ENCODE results near the gene MPND.
A peak's percentile ranks its signal among the peaks of the same experiment; 100 is the strongest.

Gene MPND

DNA sequence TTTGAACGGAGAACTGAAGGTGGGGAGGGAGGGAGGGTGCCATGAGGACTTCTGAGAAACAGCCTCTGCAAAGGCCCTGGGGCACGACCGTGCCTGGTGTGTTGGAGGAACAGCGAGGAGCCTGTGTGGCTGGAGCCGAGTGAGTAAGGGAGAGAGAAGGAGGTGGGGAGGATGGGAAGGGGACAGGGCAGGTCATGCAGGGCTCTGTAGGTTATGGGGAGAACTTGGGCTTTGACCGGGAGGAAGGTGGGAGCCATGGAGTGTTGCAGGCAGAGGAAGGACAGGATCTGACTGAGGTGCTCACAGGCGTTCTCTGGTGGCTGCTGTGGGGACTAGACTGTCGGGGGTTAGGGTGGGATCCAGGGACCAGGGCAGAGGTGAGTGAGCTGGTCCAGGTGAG, 6.7 kb downstream of the MPND start:
- DNase-seq: no peak

DNA sequence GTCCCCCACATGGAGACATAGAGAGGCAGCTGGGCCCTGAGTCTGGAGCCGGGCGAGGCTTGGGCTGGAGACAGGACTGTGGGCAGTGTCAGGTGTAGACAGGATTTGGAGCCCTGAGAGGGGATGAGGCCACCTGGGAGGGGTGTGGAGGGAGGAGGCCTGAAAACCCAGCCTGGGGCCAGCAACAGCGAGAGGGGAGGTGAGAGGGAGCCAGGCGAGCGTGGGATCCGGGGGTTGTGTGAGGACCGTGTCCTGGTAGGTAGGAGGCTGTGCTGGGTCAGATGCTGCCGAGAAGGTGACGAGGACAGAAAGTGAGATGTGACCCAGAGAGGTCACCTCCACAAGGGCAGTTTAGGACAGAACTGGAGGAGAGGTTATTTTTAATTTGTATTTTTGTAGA, 7.4 kb downstream of the MPND start:
- DNase-seq: no peak

DNA sequence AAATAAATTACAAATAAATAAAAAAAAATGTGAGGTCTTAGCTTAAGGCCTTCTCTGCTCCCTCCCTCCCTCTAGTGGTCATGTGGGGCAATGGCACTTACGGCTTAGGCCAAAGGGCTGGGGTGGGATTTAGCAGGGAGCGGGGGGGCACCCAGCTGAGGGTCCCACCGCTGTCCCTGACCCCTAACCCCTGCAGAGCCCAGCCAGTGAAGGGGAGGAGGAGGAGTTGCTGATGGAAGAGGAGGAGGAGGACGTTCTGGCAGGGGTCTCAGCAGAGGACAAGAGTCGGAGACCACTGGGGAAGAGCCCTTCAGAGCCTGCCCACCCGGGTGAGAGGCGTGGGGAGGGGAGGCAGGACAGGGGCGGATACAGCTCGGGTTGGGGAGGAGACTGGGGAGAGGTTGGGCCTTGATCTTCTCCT, 9.3 kb downstream of the MPND start:
- no peak for DNase-seq

DNA sequence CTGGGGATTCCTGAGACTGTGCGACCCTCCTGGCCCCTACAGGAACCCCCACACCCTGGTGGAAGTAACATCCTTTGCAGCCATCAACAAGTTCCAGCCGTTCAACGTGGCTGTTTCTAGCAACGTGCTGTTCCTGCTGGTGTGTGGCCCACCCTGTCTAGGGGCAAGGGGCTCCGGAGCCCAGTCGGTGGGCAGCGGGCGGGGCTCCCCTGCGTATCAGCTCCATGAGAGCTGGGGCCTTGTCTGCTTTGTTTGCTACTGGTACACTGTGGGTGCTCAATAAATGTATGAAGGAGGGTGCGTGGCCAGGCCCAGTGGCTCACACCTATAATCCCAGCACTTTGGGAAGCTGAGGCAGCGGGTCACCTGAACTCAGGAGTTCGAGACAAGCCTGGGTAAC, 10.9 kb downstream of the MPND start:
- DNase-seq: no peak

DNA sequence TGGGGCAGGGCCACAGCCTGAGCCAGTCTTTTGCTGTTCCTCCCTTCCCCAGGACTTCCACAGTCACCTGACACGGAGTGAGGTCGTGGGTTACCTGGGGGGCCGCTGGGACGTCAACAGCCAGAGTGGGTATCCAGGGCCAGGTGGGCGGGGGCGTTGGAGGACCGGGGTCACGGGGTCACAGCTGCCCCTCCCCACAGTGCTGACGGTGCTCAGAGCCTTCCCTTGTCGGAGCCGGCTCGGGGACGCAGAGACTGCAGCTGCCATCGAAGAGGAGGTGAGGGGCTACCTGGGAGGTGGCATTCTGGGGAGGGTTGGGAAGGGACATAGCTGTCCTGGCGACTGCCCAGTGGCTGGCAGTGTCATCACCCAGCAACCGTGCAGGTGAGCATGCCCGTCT, 11.5 kb downstream of the MPND start:
- DNase-seq: no peak

DNA sequence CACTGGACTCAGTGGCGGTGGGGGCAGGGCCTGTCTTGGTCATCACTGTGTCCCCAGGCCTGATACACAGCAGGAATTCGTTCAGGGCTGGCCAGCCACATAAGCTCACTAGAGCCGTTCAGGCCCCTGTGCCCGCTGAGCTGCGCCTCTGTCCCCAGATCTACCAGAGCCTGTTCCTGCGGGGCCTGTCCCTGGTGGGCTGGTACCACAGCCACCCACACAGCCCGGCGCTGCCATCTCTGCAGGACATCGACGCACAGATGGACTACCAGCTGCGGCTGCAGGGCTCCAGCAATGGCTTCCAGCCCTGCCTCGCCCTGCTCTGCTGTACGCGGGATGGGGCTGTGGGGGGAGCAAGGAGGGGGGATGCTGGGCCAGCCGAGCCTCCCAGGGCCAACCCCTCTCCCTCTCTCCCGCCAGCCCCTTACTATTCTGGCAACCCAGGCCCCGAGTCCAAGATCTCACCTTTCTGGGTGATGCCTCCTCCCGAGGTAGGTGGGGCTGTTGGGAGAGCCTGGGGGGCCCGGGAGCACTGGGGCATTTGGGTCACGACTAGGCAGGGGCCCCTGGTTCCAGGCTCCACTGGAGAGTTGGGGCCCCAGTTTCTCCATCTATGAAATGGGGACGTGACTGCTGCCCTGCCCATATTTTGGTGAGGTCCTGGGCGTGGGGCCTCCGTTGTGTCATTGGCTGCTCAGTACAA, 13.9 kb downstream of the MPND start:
- DNase-seq: no peak

DNA sequence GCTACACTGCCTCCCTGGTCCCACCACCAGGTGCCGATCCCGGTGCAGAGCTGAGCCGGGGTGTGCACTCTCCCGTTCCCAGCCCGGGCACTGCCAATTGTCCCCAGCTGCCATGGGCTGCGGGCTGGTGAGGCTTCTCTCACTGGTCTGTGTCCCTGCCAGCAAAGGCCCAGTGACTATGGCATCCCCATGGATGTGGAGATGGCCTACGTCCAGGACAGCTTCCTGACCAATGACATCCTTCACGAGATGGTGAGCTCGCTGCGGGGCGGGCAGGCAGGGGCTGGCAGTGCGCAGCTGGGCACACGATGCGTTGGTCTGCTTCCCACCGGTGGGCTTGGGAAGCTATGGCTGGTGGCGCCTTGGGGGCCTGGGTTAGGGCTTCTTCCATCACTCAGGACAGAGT, 14.6 kb downstream of the MPND start:
- no peak for DNase-seq

DNA sequence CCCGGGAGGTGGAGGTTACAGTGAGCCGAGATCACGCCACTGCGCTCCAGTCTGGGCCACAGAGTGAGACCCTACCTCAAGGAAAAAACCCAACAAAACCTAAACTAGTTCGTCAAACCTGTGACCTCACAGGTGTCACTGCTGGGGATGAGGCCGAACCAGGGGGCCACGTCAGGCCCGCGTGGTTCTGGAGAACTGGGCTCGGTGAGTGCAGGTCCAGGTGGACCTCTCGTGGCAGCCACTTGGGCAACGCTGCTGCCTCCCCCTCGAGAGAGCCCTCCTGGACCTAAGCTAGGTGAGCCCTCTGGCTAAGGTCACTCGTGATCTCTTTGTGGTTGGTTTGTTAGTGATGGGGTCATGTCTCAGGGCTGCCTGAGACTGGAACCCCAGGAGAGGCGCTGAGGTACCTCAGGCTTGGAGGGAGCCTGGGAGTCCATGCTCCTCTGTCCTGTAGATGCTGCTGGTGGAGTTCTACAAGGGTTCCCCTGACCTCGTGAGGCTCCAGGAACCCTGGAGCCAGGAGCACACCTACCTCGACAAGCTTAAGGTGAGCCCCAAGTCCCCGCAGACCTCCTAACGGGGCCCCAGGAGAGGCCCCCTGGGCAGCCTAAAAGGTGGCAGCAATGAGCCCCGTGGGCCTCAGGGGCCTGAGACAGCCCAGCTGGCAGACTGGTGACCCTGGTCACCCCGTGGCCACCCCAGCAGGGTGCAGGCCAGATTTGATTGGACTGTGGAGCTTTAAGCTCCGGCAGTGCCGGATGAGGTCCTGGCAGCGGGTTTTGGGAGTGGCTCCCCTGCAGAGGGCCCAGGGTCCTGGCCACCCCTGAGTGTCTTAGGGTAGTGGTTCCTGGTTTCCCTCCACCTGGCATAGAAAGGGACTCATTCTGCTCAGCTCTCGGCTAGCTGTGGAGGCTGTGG, 15.6 kb downstream of the MPND start:
- DNase-seq: no peak

DNA sequence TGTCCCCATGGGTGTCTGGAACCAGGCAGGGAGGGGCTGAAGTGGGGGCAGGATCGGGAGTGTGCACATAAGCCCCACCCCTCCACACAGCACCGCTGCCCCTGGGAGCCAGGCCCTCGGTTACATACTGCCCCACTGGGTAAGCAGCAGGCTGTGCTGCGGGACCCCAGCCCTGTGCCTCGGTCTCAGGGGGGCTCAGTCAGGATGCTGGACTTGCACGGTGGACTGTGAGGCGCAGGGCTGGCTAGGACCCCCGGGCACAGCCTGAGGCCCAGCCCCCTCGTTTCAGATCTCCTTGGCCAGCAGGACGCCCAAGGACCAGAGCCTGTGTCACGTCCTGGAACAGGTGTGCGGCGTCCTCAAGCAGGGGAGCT, 16.3 kb downstream of the MPND start:
- DNase-seq: no peak

DNA sequence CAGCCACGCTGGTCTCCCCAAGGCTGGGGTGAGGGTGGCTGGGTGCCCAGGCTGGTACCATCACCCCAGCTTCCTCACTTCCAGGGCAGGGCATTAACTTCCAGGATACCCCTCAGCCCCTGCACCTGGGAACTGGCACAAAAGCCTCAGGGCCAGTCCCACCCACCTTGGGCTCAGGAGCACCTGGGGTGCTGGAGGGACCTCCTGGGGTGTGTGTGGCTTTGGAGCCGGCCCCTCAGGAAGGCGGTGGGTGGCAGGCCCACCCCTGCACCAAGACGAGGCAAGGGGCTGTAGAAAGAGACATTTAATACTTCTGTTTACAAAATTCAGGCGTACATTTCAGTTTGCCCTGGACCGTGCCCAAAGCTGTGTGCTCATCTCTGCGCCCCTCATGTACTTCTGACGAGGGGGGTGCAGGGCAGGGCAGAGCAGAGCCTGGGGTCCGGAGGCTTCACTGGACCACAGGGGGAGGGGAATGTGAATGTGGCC, 16.8 kb downstream of the MPND start:
- no peak for DNase-seq

DNA sequence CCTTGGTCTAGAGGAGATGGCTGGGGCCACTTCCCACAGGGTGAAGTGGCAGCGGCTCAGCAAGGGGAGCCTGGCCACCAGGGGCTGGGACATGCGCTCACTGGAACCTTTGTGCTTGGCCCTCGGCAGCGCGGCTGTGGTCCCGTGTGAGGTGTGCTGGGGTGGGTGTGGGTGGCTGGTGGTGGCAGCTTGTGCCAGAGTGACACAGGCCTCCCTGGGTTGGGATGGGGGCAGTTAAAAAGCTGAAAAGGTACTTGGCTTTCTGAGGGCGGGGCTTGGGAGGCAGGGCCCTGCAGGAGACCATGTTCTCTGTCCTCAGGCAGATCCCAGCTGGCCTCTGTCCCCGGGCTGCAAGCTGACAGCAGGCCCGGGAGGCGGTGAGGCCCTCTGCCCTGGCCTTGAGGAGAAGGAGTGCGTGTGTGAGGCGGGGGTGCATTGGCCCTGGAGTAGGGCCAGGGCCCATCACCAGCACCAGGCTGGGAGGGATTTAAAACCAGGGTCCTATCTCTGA, 17.3 kb downstream of the MPND start:
- DNase-seq: no peak

DNA sequence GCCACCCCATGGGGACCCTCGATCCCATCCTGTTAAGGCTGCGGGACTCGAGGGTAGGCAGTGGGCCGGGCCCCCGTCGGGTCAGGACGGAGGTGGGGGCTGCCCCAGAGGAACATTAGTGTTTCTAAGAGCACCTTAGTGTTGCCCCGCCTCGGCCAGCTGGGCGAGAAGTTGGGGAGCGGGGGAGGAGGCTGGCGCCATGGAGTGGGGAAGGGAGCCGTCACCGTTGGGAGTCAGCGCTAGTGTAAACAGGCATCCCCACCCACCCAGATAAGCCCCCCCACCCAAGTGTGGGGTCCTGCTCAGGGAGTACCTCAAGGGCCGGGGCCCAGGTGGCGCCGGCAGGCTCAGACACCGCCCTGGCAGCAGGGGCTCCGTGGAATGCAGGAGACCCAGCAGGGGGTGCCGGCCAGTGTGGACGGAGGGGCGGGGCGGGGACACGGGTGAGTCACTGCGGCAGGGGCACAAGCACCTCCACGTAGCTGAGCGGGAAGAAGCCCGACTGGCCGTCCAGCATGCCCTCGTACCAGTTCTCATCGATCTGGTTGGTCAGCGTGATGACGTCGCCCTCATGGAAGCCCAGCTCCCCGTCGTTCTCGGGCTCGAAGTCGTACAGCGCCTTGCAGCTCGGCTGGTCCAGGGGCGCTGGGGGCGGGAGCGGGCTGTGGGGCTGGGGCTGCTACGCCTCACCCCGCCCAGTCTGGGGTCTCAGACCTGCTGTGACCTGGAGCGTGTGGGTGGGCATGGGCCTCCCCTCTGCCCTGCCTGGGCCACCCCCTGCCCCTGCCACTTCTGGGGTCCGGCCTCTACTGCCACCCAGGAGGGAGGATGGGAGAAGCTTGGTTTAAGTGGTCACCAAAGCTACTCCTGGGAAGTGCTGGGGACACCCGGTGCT, 18.0 kb downstream of the MPND start:
- no peak for DNase-seq

DNA sequence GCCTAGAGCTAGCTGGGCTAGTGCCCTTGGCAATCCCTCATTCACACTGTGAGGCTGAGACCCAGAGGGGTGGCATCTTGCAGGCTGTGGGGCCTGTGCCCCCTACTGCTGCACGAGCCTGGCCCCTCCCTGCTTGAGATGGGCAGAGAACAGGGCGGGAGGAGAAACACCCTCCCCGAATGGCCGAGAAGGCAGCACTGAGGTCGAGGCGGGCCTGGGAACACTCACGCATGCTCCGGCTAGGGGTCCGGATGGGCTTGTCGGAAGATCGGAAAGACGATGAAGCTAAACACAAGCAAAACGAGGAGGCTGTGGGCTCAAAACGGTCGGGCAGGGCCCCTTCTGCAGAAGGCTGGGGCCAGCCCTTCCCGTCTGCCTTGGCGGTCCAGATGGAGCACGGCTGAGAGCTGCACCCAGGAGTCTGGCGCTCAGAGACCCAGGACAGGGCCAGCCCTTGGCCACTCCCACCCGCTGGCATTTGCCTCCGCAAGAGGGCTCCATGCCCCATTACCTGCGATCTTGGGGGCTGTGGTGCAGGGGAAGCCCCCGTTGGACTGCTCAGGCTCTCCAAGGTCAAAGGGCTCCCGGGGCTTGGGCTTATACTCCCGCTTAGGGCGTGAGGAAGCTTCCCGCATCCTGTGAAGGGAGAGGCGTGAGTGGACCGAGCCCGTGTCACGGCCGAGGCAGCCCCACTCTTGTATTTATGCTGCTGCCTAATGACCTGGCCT, 18.9 kb downstream of the MPND start:
- DNase-seq: no peak

DNA sequence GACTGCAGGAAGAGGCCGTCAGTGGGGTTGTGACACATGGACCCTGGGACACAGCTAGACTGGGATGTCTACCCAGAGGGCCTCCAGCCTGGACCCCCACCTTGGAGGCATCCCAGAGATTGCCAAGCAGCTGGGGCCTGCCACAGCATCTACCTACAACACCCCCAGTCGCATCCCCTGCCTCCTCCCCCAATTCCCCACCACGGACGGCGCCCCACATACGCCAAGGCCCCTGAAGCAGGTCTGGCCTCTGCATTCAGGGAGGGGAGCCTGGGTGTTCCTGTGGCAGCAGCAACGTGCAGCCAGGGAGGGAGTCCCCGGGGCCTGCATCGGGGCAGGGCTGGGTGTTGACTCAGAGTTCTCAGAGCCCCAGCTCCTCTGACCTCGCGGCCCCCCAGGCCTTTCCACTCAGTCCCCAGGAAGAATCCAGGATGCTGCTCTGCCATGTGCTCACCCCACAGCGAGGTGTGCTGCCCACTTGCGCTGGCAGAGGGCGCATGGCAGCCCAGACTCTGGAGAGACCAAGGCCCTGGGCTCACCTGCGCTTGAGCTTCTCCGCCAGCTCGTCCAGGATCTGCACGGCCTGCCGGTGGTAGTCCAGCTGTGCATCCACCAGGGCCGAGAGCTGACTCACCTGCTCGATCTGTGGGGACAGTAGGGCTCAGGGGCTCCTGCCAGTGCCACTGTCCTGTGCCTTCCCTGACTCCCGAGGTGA, 19.6 kb downstream of the MPND start:
- DNase-seq: peak; percentile 30

DNA sequence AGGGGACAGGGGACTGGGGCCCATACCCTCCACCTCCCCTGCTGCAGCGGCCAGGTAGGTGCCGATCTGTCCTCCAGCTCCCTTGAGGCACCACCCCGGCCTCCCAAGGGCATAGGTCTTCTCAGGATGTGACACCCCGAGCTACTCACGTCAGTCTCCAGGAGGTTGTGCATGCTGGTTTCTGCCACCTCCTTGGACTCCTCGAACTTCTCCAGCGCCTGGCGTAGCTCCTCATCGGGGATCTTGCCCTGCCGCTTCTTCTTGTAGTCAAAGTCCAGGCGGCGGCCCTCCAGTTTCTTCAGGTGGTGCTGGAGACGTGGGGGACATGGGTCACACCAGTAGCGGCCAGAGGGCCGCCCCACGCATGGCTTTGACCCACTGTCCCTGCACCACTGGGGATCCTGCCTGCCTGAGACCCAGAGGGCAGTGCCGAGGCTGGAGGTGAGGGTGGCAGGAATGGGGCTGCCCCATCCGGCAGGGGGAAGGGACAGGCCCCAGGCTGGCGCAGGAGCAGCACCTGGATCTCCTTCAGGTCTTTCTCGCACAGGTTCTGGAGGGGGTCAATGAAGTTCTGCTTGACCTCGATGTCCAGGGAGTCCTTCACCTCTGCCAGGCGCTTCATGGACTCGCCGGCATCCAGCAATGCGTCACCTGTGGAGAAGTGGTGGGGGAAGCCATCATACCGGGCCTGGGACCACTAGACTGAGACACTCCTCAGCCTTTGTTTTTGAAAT, 20.4 kb downstream of the MPND start:
- no peak for DNase-seq

DNA sequence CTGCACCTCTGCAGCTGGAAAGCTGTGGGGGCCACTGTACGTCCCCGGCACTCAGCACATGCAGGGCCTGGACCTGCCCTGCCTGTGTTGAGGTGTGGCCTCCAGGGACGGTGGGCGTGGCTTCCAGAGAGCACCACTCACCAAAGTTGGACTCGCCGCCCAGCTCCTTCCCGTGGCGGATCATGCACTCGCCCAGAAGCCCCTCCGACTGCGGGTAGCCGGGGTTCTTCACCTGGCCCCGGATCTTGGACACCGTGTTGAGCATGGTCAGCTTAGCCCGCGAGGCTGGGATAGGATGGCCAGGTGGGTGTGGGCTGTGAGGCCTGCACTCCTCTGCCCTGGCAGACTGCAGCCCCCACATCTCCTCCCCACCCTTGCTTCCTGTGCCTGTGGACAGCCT, 22.0 kb downstream of the MPND start:
- no peak for DNase-seq

DNA sequence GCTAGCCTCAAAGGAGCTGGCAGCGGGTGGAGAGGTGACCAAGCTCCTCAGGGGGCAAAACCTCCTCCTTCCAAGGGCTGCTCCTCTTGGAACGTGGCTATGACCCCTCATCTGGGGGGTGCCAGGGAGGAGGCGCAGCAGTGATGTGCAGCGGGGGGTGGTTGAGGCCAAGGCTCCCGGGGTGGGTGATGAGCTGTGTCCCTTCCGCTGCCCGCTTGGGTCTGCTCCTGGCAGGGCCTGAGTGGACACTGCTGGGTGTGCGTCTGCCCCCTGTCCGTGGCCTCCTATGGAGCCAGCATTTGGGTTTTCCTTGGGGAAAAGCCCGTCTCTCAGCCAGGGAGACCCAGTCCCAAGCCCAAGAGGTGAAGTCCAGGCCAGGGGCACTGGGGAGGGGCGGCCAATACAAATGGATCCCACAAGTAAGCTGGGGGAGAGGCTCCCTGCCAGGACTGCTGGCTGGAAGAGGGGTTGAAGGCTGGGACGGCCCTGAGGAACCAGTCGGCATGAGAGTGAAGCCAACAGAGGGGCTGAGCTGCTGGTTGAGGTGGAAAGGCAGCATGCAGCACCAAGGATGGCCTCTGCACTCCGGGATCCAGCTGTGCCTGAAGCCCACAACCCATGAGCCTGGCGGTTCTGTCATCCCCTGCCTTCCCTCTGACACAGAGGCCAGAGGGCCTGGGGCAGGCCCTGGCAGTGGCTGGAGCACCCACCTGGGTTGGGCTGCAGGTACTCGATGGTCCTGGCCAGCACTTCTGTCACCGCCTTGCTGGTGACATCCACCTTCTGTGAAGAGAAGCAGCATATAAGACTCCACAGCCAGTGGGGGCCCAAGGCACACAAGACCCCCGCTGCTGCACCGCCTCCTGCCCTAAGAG, 22.7 kb downstream of the MPND start:
- DNase-seq: no peak

DNA sequence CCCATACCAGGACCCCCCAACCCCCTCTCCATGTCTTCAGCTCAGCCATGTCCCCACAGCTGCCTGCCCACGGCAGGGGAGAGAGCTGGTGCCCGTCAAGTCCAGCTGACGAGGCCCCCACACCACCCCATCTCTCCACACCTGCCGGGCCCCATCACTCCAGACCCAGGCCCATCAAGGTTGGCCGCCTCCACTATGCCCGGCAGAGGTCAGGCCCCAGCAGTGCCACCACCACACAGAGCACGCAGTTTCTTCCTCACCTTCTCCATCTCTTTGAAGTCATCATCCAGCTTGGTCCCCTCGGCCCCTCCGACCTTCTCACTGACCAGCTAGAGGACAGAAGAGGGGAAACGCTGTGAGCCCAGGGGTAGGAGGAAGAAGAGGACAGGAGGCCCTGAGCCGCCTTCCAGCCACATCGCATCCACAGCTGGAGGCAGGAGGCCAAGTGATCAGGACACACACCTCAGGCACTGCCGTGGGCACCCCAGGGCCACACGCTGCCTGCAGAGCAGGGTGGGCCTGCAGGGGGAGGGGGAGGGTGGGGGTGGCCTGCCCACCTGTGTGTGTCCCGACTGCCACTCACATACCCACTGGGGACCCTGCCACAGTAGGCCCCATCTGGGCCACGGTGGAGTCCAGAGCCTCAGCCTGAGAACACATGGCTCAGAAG, 23.4 kb downstream of the MPND start:
- DNase-seq: no peak

DNA sequence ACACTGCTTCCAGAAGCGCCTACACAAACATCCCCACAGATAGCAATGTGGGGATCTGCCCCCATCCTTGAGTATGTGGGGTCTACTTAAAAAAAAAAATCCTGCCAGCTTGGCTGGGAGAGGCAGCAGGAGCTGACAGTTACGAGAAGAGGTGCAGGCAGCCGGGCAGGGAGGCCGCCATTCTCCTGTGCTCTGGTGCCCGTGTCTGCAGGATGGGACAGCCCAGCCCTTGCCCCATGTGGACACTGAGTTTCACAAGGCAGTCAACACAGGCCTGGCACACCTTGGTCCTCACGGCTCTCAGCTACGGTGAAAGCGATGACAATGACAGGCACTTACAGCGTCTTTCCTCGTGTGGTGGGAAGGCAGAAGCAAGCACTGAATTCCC, 24.0 kb downstream of the MPND start:
- DNase-seq: no peak
